ENCODE results near the gene ATXN1.
"Not testable (repeated sequence)": the region's sequence is repeated elsewhere in the genome, so short reads cannot be mapped to it uniquely, and the experiment has no call there.

DNA sequence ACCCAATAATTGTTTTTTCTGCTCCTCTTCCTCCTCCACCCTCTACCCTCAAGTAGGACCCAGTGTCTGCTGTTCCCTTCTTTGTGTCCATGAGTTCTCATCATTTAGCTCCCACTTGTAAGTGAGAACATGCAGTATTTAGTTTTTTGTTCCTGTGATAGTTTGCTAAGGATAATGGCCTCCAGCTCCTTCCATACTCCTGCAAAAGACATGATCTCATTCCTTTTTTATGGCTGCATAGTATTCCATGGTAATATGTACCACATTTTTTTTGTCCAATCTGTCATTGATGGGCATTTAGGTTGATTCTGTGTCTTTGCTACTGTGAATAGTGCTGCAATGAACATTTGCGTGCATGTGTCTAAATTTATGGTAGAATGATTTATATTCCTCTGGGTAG, 132.7 kb downstream of the ATXN1 start:
- TF ChIP-seq POLR2AphosphoS5 (IDR thresholded peaks at IDR 0.05): not testable (repeated sequence)
- TF ChIP-seq, protein P1, sequence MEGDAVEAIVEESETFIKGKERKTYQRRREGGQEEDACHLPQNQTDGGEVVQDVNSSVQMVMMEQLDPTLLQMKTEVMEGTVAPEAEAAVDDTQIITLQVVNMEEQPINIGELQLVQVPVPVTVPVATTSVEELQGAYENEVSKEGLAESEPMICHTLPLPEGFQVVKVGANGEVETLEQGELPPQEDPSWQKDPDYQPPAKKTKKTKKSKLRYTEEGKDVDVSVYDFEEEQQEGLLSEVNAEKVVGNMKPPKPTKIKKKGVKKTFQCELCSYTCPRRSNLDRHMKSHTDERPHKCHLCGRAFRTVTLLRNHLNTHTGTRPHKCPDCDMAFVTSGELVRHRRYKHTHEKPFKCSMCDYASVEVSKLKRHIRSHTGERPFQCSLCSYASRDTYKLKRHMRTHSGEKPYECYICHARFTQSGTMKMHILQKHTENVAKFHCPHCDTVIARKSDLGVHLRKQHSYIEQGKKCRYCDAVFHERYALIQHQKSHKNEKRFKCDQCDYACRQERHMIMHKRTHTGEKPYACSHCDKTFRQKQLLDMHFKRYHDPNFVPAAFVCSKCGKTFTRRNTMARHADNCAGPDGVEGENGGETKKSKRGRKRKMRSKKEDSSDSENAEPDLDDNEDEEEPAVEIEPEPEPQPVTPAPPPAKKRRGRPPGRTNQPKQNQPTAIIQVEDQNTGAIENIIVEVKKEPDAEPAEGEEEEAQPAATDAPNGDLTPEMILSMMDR (IDR thresholded peaks at IDR 0.05): not testable (repeated sequence)

Measured in transverse colon (tissue), 4 donors.